Measurements from ENCODE around the gene SLC9A9.

Gene SLC9A9

DNA sequence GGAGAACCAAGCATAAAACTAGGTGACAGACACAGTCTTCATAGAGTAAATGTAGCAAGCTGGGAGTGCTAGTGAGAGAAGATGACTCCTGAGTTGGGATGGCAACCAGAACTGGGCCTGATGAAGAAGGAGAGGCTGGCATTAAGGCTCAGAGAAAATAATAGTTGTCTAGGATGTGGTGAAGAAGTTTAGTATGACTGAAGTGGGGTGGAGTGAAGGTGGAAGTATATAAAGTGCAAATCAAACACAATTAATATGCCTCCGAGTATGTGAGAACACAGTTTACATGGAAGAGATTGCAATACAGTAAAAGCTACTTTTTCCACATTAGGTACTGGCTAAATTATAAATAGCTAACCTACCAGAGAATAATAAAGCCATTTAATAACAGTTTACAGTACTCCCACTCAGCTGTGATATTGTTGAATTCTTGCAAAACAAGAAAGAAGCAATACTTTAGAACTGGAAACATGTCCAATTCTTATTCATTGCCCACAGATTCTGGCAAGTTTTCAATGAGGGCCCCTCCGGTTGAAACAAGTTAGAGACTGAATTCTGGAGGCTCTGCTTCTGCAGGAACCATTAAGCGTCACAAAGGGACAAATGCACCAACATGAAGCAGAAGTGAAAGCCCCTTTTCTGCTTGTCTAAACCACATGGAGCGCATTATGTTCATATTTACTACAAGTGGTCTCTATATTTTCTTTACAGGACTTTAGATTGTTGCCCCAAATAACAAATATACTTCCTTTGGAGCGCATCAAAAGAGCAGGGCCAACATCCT is 243.7 kb downstream of the SLC9A9 start:
- Histone ChIP-seq H3K4me3 (ENCODE audit: low read depth in 1 of 2, low read length in 2 of 2) (no peak overlapping the region), H3K9me3 (ENCODE audit: low read length) (no peaks in the 10 kb centered on the region), H3K36me3 (ENCODE audit: insufficient read depth, low read length) (no peaks in the 10 kb centered on the region), H3K9ac (ENCODE audit: low read length) (no peak overlapping the region), H3K4me1 (ENCODE audit: insufficient read depth, low read length) (no peaks in the 10 kb centered on the region), H3K27ac (ENCODE audit: low read depth, low read length) (no peak overlapping the region), H3K27me3 (ENCODE audit: control insufficient read depth in 1 of 2, insufficient read depth in 2 of 2, low read length in 2 of 2) (no peaks in the 10 kb centered on the region)

DNA sequence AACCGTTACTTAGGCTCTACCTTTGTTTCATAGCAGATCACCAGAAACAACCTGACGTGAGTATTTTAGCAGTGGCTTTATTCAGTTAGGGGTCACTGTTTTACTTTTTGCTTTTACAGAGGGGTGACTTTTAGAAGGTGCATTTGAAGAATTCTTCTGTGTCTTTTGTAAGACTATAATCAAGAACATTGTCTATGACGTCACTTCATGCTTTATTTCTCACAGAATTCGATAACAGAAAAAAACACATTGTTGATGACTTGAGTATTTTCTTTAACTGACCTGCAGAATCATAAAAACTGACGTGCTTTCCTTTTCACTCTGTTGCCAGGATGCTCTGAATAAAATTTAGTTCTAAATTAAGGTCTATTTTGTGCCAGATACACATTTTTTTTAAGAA is 244.5 kb downstream of the SLC9A9 start:
- no peaks in the 10 kb centered on the region for H3K36me3 ChIP-seq (ENCODE audit: insufficient read depth, low read length)
- no peak overlapping the region for H3K27ac ChIP-seq (ENCODE audit: low read depth, low read length)
- H3K9ac ChIP-seq (ENCODE audit: low read length): no peak overlapping the region
- no peaks in the 10 kb centered on the region for H3K4me1 ChIP-seq (ENCODE audit: insufficient read depth, low read length)
- no peaks in the 10 kb centered on the region for H3K27me3 ChIP-seq (ENCODE audit: control insufficient read depth in 1 of 2, insufficient read depth in 2 of 2, low read length in 2 of 2)
- H3K9me3 ChIP-seq (ENCODE audit: low read length): no peaks in the 10 kb centered on the region
- H3K4me3 ChIP-seq (ENCODE audit: low read depth in 1 of 2, low read length in 2 of 2): no peak overlapping the region

DNA sequence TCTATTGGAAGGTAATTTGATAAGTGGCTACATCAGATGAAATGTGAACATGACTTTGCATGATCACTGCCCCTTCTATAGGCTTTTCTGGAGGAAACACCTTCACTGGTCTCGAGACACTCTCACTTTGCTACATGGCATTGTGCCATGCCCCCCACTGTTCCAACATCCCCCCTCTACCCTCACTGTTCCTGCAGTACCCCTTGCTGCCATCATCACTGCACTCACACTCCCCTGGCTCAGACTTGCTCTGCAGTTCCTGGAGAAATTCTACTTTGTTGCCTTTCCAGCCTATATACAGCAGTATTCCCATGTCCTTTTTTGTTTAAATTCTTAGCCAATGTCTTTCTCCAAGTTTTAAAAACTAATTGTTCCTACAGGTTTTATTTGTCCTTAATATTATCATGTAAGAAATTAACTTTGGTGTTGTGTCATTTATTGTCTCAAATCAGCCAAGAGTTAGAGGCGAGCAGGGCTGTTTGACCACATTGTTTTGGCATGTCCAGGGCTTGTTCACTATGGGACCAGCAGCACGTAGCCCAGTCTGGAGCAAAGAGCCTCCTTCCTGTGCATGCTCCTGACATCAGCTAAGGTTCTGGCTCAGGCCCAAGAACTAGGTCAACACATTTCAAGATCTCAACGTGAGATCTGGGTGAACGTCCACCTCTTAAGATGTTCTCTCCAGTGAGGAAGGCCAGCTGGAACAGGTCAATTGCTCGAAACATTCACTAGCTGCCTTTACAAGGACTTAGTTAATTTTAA is 246.4 kb downstream of the SLC9A9 start:
- Histone ChIP-seq H3K4me3 (ENCODE audit: low read depth in 1 of 2, low read length in 2 of 2) (no peak overlapping the region), H3K9me3 (ENCODE audit: low read length) (no peaks in the 10 kb centered on the region), H3K36me3 (ENCODE audit: insufficient read depth, low read length) (no peaks in the 10 kb centered on the region), H3K9ac (ENCODE audit: low read length) (no peak overlapping the region), H3K4me1 (ENCODE audit: insufficient read depth, low read length) (no peaks in the 10 kb centered on the region), H3K27ac (ENCODE audit: low read depth, low read length) (no peak overlapping the region), H3K27me3 (ENCODE audit: control insufficient read depth in 1 of 2, insufficient read depth in 2 of 2, low read length in 2 of 2) (no peaks in the 10 kb centered on the region)

DNA sequence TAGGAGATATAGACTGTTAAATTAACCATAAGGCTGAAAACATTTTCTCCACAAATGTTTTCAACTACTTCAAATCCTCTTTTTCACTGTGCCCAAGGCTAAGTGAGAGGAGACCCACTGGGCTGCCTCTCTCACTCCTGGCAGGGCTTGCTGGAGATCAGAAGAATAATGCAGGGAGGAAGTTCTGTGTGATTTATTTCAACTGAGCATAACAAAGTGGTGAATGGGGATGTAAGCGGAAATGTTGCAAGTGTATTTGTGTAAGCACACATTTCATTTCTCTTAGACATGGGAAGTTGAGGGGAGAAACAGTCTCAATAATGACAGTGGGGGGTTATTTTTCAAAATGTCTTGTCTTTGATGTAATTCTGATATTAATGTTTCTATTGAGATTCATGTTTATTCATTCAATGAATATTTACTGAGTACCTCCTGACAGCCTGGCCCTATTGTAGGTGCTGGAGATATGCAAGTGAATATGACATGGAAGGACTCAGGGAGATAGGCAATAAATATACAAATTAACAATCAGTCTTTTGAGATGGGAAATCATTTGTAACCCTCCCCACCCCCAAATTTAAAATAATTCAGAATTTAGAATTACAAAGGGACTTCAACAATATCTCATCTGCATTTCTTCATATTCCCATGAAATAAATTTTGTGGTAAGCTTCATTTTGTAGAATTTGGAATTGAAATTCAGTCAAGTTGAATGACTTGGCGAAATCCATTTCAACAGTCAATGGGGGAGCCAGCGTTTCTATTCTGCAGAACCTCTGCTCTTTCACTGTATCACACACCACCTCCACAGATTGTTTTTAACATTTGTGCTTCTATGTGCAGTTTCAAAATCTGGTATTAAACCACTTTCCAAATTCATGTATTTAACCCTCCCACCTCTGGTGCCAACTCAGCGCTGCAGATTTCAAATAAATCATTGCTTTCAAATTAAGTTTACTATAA is 247.2 kb downstream of the SLC9A9 start:
- Histone ChIP-seq H3K27ac (ENCODE audit: low read depth, low read length) (no peak overlapping the region), H3K36me3 (ENCODE audit: insufficient read depth, low read length) (no peaks in the 10 kb centered on the region), H3K4me1 (ENCODE audit: insufficient read depth, low read length) (no peaks in the 10 kb centered on the region), H3K27me3 (ENCODE audit: control insufficient read depth in 1 of 2, insufficient read depth in 2 of 2, low read length in 2 of 2) (no peaks in the 10 kb centered on the region), H3K4me3 (ENCODE audit: low read depth in 1 of 2, low read length in 2 of 2) (no peak overlapping the region), H3K9ac (ENCODE audit: low read length) (no peak overlapping the region), H3K9me3 (ENCODE audit: low read length) (no peaks in the 10 kb centered on the region)

DNA sequence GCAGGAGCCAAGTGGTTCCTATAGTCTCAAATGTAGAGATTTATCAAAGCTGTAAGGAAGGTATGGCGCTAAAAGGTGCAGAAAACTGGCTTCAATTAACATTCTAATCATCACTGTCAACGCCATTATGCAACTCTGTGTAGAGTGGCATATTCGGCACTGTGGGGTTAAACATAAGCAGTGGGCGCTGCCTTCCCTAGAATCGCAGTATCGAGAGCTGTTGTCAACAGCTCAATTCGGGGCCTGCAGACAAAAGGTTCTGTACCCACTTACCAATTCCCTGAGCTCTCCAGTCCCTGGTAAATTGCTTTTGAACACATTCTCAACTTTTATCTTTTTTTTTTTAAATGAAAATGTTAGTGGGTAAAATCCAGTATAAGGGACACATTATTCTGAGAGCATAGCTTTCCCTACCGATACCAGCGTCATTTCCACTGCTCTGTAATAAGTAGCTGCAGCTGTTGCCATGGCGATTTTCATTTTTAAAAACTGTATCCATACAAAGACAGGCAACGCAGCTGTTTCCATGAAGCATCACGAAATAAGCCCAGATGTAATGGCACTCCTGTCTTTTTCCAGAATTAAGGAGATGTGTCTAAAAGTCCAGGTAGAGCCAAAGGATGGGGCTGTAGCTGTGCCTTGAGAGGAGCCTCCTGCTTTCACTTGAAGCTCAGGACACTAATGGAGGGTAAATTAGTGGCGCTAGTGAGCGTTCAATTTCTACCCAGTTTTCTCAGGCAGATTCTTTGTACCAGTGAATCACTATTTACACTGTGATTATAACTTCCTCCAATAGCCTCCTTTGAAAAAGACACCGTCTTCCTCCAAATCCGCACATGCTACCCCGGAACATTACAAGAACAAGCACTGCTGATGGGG is 250.3 kb downstream of the SLC9A9 start:
- Histone ChIP-seq H3K27me3 (ENCODE audit: control insufficient read depth in 1 of 2, insufficient read depth in 2 of 2, low read length in 2 of 2) (no peaks in the 10 kb centered on the region), H3K4me3 (ENCODE audit: low read depth in 1 of 2, low read length in 2 of 2) (no peak overlapping the region), H3K9me3 (ENCODE audit: low read length) (no peaks in the 10 kb centered on the region), H3K9ac (ENCODE audit: low read length) (no peak overlapping the region), H3K36me3 (ENCODE audit: insufficient read depth, low read length) (no peaks in the 10 kb centered on the region), H3K27ac (ENCODE audit: low read depth, low read length) (no peak overlapping the region), H3K4me1 (ENCODE audit: insufficient read depth, low read length) (no peaks in the 10 kb centered on the region)

DNA sequence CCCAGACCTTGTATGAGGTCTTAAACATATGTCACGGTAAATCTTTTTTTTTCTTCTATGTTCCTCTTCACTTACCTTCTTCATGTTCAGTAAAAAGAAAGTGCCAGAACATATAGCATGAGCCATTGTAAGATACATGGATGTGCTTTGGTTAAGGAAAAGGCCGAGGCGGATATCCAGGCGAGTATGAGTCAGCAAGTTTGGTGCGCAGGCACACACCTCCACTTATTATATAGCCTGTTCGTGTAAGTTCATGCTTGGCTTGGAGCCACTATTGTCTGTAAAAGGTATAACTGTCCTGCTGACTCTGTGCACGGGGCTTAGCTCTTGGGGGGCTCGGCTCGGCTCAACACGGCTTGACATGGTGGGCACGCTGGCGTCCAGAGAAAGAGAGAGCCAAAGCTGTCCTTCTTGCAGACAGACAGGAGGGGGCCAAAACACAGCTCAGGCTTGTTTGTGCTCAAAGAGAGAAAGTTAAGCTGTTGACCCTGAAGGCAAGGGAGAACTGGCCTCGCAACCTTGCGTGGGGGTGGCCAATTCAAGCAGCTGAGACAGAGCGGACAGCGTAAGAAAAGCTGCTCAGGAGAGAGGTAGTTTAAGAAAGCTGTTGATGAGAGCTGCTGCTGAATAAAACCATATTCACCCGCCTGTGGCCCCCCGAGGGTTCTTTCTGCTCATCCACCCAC is 251.2 kb downstream of the SLC9A9 start:
- Histone ChIP-seq H3K9ac (ENCODE audit: low read length) (no peak overlapping the region), H3K4me3 (ENCODE audit: low read depth in 1 of 2, low read length in 2 of 2) (no peak overlapping the region), H3K36me3 (ENCODE audit: insufficient read depth, low read length) (no peaks in the 10 kb centered on the region), H3K9me3 (ENCODE audit: low read length) (no peaks in the 10 kb centered on the region), H3K27ac (ENCODE audit: low read depth, low read length) (no peak overlapping the region), H3K27me3 (ENCODE audit: control insufficient read depth in 1 of 2, insufficient read depth in 2 of 2, low read length in 2 of 2) (no peaks in the 10 kb centered on the region), H3K4me1 (ENCODE audit: insufficient read depth, low read length) (no peaks in the 10 kb centered on the region)

DNA sequence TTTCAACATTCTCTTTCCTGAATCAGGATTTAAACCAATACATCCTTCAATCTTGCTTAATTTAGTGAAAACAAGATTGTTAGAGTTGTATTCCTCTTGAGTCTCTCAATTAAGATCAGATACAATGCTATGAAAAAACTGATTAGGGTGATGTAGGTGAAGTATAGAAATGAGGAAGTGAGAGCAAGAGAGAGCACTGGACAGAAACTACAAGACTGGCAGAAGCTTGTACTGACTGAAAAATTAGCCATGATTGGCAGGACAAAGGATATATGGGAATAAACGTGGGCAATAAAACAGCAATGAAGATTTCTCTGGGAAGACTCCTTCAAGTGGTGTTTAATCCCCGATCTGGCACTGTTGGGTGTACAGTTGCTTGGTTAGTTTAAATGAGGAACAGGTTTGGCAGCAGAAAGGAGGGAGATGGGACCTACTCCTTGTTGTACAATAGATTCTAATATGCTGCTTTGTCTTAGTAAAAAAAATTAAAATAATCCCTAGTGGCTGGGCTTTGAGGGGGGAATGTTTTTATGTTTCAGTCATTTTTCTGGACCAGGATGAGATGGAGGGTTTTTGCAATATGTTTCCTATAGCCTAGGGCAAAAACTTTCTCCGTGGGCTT is 252.7 kb downstream of the SLC9A9 start:
- Histone ChIP-seq H3K9ac (ENCODE audit: low read length) (no peak overlapping the region), H3K27me3 (ENCODE audit: control insufficient read depth in 1 of 2, insufficient read depth in 2 of 2, low read length in 2 of 2) (no peaks in the 10 kb centered on the region), H3K27ac (ENCODE audit: low read depth, low read length) (no peak overlapping the region), H3K9me3 (ENCODE audit: low read length) (no peaks in the 10 kb centered on the region), H3K4me3 (ENCODE audit: low read depth in 1 of 2, low read length in 2 of 2) (no peak overlapping the region), H3K4me1 (ENCODE audit: insufficient read depth, low read length) (no peaks in the 10 kb centered on the region), H3K36me3 (ENCODE audit: insufficient read depth, low read length) (no peaks in the 10 kb centered on the region)

DNA sequence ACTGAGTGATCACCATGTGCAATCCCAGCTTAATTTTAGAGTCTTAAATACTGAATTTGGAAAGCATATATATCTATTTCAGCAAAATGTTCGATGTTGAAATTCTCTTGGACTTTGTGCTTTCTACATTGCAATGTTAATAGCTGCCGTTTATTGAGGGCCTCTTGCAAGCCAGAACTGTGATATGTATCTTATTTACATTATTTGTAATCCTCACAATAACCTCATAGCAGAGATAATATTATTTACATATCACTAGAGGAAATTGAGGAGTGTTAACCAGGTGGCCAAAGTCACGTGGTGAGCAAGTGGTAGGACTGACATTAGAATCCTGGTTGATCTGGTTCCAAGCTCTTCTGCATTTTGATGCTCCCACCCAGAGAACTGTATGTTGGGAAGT is 254.1 kb downstream of the SLC9A9 start:
- no peak overlapping the region for H3K4me3 ChIP-seq (ENCODE audit: low read depth in 1 of 2, low read length in 2 of 2)
- H3K9me3 ChIP-seq (ENCODE audit: low read length): no peaks in the 10 kb centered on the region
- H3K9ac ChIP-seq (ENCODE audit: low read length): no peak overlapping the region
- H3K36me3 ChIP-seq (ENCODE audit: insufficient read depth, low read length): no peaks in the 10 kb centered on the region
- no peaks in the 10 kb centered on the region for H3K27me3 ChIP-seq (ENCODE audit: control insufficient read depth in 1 of 2, insufficient read depth in 2 of 2, low read length in 2 of 2)
- H3K4me1 ChIP-seq (ENCODE audit: insufficient read depth, low read length): no peaks in the 10 kb centered on the region
- no peak overlapping the region for H3K27ac ChIP-seq (ENCODE audit: low read depth, low read length)

DNA sequence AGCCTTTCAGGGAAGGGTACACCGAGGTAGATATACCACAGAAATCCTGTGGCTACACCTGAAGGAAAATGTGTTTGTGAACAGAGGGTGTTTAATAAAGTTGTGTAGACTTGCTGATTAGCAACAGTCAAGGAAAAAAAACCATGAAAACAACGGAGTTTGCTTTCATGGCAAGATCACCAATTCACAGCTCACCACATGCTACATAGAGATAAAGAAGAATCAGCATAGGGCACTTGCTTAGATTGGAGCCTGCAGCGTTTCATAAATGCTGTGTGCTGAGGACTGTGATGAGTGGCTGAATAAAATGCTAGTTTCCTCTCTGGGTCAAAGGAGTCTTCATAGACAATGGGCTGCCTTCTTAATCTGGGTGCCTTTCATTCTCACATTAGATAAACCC is 257.6 kb downstream of the SLC9A9 start:
- Histone ChIP-seq H3K4me3 (ENCODE audit: low read depth in 1 of 2, low read length in 2 of 2) (no peak overlapping the region), H3K4me1 (ENCODE audit: insufficient read depth, low read length) (peaks cover 7% of the 10 kb centered on the region), H3K9me3 (ENCODE audit: low read length) (no peaks in the 10 kb centered on the region), H3K27me3 (ENCODE audit: control insufficient read depth in 1 of 2, insufficient read depth in 2 of 2, low read length in 2 of 2) (no peaks in the 10 kb centered on the region), H3K9ac (ENCODE audit: low read length) (no peak overlapping the region), H3K36me3 (ENCODE audit: insufficient read depth, low read length) (no peaks in the 10 kb centered on the region), H3K27ac (ENCODE audit: low read depth, low read length) (no peak overlapping the region)

DNA sequence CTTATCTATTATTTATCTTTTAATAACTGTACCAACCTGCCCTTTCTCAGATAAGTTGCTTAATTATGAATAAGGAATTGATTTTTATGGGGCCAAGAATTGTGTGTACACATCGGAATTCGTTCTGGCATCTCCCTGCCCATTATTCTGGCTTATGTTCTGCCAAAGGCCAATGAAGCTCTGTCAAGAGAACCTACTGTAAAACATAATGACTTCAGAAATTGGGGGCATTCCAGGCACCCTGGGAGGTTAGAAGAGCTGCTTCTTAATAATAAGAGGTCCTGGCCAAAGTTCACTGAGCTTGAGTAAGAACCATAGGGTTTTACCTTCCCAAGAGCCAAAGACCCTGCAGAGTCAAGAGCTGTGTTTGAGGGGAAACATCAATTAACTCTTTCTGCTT is 261.7 kb downstream of the SLC9A9 start:
- Histone ChIP-seq H3K4me1 (ENCODE audit: insufficient read depth, low read length) (peaks cover 7% of the 10 kb centered on the region), H3K9ac (ENCODE audit: low read length) (no peak overlapping the region), H3K4me3 (ENCODE audit: low read depth in 1 of 2, low read length in 2 of 2) (no peak overlapping the region), H3K27me3 (ENCODE audit: control insufficient read depth in 1 of 2, insufficient read depth in 2 of 2, low read length in 2 of 2) (no peaks in the 10 kb centered on the region), H3K27ac (ENCODE audit: low read depth, low read length) (no peak overlapping the region), H3K36me3 (ENCODE audit: insufficient read depth, low read length) (no peaks in the 10 kb centered on the region), H3K9me3 (ENCODE audit: low read length) (no peaks in the 10 kb centered on the region)
